ENCODE results near the gene OS9.

The OS9 gene

DNA sequence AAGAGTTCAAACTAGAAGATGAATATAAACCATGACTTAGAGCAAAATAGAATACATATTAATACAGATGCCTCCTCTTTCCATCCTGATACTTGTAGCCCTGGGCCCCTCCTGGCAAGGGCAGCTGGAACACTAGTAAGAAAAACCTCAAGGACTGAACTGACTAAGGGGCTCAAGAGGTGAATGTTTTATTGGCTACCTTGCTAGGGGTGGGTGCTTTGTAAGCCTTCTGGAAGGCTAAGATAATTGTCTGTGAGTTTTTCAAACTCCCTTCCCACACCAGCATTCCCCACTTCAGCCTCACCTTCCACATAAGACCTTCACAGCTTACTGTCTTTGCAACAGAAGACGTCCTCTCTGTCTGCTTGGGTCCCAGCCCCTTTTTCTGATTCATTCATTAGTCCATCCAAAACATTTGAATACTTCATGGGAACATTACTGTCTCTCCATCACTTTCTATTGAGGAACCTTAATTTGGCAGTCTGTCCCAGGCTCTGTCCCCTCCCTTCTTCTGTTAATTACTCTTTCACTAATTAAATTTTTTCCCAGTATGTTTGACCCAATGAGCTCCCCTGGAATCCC, 59.9 kb downstream of the OS9 start:
- DNase-seq = no peak

DNA sequence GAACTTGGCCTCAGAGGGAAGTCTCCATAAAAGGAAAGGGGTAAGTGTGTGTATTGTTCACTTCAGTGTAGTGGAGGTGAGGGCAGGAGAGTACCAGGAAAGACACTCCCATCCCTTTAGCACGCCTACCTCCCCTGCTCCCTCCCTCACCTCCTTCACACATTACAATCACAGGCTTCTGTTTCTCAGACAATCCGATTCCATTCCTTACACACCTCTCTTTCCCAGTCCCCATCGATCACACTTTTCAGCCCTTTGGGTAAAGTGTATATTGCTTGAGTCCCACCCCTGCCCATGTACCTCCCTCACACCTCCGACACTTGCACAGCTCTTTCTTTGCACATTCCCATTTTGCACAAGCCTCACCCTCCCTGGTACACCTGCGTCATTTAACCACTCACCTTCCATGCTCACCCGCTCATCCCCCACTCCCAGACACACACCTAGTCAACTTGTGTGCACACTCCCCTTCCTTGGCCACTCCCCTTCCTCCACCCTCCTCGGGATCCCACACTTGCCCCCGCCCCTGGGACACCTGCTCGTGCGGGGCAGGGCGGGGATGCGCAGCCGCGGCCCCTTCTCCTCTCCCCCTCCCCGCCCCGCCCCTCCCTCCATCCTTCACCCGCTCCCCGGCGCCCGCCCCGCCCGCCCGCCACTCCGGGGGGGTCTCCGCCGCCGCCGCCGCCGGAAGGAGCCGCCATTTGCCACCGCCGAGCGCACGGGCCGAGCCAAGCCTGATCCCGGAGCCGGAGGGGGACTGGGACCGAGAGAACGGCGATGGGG, 60.7 kb downstream of the OS9 start, which contains the start of gene MARCHF9:
MARCHF9 (plus strand) TSS at position 693 of the 783 bp plus-strand sequence. CDS start 426 bp downstream, outside the sequence.
- DNase-seq = peak; percentile 94

DNA sequence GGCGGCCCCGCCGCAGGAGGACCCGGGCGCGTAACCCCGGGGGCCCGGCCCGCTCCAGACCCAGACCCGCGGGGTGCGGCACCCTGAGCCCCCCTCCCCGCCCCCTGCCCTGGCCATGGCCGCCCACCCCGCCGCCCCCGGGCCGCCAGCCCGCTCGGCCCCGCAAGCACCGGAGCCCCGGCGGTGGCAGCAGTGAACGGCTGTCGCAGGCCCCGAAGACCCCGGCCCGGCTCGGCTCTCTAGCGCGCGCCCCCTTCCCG, 61.2 kb downstream of the OS9 start:
- no peak for DNase-seq

DNA sequence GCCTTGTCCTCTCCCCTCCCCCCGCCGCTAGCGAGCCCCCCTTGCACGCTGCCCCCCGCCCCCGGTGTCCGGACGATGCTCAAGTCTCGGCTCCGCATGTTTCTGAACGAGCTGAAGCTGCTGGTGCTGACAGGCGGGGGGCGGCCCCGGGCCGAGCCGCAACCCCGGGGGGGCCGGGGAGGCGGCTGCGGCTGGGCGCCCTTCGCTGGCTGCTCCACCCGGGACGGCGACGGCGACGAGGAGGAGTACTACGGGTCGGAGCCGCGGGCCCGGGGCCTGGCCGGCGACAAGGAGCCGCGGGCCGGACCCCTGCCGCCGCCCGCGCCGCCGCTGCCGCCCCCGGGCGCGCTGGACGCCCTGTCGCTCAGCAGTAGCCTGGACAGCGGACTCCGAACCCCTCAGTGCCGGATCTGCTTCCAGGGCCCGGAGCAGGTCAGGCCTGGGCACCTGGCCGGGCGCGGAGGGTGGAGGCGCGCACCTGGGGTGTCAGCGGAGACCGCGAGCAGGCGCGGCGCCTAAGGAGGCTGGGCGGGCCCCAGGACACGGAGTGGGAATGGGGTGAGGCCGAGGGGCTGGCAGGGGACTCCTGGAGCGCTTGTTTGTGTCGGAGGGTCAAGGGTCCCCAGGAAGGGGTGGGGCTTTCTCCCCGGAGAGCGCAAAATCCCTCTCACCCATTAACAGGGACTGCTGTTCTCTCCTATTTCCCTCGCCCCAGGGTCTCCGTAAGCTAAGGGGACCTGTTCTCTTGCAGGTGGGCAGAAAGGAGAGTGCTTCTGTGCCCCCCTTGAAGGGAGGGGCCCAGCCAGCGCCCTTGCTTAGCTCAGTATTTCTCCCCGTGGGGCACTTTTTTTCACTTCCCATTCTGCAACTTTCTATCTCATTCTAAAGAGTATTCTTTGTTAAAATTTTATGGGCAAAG, 61.8 kb downstream of the OS9 start:
- peak; percentile 57 for DNase-seq

DNA sequence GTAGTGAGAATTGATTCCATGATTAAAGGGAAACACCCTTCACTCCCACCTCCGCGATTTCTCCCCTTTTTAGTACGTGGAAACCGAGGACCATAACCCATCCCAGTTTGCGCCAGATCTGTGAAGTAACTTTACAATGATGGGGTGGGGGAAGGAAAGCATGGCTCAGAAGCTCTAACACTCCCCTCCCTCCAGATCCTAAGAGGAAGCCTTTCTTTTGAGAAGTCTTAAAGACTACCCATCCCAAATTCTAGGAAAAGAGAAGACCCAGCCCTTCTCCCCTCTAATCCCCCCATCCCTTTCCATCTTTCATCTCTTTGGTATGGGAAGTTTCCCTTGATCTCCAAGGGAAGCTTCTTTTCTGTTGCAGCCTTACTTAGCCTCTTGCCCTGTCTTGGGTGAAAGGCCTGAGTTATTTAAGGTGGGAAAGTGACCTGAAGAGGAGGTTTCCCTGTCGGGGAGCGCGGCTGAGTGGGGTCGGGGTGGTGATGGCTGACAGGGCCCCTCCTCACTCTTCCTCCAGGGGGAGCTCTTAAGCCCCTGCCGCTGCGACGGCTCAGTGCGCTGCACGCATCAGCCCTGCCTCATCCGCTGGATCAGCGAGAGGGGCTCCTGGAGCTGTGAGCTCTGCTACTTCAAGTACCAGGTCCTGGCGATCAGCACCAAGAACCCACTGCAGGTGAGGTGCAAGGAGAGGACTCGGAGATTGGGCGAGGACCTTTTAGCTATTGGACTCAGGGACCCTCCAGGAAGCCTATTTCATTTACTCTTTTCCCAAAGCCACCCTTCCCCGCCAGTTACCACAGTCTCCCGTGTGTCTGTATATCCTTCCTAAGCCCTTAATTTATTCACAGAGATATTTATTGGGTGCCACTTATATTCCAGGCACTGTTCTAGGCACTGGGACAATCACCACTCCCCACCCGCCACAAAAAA, 62.7 kb downstream of the OS9 start:
- DNase-seq = peak; percentile 79

DNA sequence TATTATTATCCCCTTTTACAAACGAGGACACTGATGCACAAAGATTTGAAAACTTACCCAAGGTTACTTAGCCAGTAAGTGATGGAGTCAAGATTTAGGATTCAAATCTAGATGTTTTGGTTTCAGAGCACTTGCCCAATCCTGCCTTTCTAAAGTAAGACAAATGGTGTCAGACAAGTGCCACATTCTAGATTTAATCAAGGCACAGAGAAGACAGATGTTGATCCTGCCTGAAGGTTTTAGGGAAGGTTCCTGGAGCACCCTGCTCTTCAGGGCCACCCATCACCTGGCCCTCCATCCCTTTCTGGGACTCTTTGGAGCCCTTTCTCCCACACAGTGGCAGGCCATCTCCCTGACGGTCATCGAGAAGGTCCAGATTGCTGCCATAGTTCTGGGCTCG, 63.8 kb downstream of the OS9 start:
- DNase-seq = no peak

DNA sequence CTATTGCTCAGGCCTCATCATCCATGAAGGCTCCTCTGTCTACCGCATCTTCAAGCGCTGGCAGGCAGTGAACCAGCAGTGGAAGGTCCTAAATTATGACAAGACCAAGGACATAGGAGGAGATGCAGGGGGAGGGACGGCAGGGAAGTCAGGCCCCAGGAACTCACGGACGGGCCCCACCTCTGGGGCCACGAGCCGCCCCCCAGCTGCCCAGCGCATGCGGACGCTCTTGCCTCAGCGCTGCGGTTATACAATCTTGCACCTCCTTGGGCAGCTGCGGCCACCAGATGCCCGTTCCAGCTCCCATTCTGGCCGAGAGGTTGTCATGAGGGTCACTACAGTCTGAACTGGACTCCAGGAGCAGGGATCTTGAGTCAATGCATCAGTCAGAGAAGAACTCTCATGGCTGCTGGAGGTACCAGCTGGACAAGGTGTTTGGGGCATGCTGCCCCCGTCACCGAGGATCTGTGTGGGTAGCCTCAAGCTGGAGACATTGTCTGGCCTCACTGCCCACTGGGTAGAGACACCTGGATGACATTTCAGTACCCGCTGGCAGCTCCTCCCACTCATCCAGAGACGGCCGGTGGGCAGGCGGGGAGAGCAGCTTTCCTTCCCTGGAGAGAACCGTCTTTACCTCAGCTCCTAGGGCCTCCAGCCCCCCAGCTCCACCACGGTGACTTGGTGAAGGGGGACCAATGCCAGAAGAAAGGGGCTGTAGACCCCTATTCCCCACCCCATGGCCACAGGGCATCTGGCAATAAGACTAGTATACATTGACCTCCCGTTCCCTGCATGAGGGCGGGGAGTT, 64.8 kb downstream of the OS9 start:
- DNase-seq = no peak

DNA sequence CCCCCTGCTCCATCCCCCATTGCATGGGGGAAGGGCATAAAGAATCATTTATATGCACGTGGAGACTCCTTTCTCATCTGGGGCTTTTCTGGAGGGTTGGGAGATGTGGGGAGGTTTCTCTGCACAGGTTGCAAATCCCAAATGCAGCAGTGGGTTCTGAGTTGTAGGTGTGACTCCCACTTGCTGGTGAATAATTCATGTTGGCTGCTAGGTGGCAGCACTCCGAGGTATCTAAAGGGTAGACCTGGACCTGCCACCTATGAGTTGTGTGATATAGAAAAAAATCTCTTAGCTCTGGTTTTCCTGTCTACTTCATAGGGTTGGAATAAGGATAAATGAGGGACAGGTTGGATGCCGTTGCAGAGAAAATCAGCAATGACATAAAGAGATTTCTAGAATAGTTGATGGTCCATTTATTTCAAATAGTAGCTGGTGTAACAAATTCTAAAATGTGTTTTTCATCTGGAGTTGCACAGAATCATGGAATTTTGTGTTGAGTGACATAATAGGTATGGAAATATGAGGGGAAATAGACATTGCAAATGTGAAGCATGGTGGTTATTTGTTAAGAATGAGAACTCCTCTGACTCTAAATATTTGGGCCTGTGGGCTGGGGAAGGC, 65.5 kb downstream of the OS9 start:
- DNase-seq = peak; percentile 67

DNA sequence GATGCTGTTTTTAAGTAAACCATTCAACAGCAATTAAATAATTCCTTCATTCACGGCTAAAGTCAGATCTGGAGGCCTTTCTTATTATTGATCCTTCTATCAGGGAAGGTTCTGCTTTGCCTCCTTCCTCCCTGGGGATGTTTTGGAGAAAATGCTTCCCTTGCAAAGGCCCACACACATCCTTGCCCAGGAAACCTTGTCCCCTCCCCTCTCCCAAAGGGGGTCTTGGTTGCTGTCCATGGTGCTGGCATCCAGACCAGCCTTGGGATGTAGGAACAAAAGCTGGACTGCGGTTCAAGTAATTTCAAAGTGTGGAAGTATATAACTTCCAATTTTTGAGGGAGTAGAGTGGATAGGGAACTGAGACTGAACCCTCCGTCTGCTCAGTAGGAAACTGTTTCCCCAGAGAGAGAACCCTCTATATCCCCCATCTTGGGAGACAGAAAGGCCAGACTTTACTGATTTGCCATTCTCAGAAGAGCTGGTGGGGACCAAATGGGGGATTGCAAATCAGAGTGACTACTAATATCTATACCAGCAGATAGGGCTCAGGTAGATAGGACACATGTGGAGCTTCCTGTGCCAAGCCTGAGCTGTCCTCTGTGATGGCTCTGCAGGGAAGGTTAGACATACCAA, 66.5 kb downstream of the OS9 start:
- no peak for DNase-seq

DNA sequence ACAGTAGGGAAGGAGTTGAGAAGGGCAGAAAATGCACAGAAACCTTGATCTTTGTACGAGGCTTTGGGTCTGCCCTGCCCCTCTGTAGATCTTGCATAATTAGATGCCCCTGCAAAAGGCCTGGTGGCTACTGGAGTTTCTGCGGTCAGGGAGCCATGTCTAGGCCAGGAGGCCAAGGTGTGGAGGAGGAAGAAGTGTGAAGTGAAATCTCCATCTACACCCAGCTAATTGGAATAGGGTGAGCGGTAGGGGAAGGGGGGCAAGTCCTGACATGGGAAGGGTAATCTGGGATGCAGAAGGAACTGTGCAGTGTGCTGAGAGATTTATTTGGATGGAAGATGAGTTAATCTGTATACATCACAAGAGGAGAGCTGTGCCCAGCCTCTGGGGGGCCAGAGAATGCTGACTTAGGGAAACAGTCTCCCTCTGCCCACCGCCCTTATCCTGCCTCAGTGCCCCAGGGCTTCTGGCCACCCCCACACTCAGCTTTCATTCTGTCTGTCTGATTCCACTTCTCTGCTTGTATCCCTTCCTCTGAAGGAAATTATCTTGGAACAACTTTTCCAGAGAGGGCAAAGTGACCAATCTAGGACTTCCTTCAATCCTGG, 67.6 kb downstream of the OS9 start:
- no peak for DNase-seq

DNA sequence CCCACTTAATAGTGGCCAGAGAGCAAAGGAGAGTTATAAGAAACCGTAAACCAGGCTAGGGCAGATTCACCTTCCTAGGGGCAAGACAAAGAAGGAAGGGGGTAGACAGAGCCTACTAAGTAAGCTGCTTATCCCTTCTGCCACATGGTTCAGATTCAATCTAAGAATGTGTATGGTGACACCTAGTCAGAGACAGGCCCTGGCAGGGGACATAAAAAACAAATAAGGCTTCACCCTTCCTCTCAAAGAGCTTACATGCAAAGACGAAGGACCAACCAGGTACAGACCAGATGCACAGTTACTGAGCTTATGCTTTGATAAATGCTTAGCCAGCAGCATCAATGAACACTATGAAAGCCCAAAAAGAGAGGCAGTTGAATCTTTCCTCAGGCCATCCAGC, 68.5 kb downstream of the OS9 start:
- no peak for DNase-seq

DNA sequence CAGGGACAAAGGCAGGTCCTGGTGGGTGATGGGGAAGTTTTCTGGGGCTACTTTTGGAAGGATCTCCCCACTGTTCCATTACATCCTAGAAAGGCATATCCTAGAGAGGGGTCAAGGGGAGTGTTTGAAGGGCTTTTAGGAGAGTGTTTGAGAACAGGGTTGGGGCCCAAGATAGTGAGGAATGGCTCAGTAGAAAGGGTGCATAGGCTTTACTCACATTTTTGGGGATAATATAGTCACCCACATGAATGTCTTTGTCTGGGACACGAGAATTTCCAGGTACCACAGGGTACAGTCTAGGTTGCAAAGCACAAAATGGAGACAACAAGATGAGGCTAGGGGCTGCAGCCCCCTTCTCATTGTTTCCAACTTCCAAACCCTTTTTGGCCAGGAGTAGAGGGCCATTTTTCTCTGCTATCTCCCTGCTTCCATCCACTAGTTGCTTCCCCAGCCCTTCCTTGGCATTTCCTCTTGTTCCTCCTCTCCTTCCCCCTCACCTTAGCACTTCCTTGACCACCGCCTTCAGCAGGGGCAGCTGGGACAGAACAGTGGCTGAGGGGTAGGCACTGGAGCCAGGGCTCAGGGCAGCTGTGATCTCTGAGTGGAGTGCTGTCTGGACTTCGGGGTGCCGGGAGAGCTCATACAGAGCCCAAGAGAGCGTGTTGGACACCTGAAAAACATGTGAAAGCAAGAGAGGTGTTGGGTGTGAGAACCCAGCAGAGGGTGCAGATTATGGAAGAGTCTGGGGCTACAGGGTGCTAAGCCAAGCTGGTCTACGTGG, 70.1 kb downstream of the OS9 start:
- no peak for DNase-seq

DNA sequence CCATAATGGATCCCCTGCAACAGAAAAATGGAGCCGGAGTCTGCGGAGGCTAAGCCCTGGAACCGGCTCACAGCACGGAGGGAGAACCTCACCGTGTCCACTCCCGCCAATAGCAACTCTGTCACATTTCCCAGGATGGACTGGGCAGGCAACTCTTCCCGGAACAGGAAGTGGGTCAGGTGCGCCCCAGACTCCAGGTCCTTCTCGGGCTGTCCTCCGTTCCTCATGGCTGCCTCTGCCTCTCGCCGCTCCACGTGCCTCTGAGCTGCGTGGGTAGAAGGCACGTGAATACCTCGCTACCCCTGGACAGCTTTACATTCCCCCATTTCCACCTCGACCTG, 70.7 kb downstream of the OS9 start:
- DNase-seq = no peak

DNA sequence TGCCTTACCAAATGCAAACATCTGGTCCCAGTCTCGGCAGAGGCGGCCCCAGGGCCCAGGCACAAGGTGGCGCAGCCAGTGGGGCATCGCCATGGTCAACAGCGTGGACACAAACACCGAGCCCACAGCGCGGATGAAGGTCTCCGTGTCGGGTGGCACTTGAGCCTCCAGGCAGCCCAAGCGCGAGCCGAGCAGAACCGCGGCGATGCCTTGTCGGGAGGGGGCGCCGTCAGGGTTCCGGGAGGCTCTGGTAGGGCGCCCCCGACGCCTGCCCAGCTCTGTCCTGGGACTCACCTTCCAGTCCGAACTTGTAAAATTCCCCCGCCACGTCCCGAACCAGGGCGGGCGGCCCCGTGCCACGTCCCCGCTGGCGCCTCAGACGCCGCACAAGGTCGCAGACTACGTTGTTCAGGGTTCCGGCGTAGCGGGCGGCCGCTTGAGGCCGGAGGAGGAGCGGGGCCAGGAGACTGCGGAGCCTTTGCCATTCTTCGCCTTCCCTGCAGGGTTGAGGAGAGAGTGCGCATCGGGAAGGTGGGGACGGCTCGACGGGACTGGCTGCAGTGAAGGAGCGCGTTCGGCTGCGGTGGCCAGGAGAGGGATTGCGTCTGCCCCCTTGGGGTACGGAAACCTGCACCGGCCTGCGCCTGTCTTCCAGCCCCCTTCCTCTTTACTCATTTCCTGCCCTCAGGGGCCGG, 71.2 kb downstream of the OS9 start:
- DNase-seq = peak; percentile 47

DNA sequence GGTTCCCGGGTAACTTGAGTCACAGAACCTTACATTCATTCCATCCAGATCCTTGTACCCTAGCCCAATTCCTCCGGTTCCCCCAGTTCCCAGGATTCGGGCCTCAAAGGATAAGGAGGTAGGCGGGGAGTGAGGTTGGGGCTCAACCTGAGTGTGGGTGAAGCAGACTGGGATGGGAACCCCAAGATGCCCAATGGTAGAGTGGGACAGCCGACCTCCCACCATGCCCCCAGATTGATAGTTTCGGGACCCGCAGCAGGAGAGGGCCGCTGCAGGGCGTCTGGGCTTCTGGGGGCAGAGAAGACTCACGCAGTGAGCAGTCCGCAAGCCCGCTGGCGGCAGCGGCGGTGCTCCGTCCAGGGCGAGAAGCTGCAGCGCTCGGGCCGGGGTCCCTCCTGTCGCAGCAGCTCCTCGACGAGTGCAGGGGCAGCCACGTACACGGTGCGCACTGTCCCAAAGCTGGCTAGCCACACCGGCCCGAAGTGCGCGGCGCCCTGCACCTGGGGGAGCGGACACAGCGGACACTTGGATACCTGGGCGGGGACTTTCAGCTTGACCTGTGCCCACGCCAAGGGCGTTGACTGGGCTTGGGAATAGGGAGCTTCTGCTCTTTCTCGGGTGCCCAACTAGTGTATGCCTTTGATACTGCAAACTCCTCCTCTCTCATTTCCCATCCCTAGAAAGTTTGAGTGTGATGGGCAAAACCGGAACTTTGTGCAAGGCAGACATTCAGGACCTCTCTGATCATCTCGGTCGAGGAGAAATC, 71.9 kb downstream of the OS9 start:
- DNase-seq = no peak

DNA sequence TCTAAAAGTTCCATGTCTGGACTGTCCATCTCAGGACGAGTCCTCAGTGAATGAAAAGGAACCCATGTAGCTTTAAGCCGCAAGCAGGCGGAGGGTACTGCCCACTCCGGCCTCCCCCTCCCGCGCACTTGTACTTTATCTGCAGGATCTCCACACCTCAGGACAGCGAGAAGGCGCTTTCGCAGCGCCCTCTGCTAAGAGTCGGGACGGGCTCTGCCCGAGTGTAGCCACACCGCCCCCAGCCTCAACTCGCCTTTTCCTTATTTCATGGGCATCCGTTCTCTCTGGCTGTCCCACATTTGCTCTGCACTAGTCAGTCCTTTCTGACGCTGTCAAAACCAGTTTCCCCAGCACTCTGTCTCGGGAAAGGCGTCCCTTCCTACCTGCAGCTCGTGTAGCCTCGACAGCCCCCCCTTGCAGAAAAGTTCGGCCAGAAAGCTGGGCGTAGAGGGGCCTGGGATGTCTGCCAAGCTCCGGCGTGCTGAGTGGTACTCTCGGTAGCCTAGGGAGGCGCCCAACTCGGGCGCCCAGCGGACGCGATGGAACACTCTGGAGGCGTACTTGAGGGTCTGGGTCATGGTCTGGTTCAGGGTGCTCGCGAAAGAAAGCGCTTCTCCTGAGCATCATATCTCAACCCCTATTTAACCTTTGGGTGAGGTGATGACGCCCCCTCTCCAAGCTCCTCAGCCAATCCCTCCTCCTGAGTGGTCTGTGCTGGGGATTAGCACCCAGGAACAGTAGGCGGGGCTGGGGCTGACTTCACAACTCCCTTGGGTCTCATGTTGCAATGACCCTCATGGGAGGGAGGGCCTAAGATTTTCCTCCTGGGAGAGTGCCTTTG, 72.8 kb downstream of the OS9 start, which contains the start of gene CYP27B1:
CYP27B1 (minus strand) TSS at position 615 of the 841 bp plus-strand sequence; CDS start at position 578, 37 bp downstream.
- DNase-seq = no peak

DNA sequence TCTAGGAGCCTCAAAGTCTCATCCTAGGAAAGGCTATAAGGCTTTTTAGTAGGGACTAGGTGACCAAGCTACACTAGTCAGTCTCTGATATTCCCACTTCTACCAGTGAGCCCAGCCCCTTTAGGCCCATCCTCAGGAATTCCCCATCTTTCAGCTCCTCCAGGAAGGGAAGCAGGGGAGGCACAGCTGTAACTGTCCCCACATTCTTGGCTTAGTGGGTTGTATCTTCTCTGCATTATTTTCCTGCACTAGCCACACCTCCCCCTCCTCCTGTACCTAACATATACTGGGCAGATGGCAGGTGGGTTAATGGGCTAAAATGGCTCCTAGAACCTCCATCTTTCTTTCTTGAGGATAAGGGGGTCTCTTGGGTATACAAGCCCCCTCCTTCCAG, 73.4 kb downstream of the OS9 start:
- DNase-seq = no peak

Measured in CD4-positive, alpha-beta T cell treated with Interleukin-21 for 1 hour (primary cell).